CD4-positive, alpha-beta T cell (primary cell): Measurements from ENCODE around the gene MPPED1. TPM values are rescaled to one million over a fixed set of nuclear protein-coding genes. Genes with fewer than 3 reads are reported as not detected.

Experiments
- ATAC-seq: fragments of 200-7000 bp; cut with Tn5 transposase; one replicate; pipeline ENCODE4 v1.10.0; 2022; ENCODE audit warnings: mild to moderate bottlenecking; ENCODE audit not compliant: poor library complexity
- CTCF ChIA-PET: fragments of 350-600 bp; sonication (Branson Sonifier 250); formaldehyde crosslinking; loops from one replicate; lab custom pipeline; 2021; ENCODE audit warnings: antibody characterized with exemption, inconsistent platforms; lab: Charles Lee
- POLR2A ChIA-PET: fragments of 350-600 bp; sonication (Branson Sonifier 250); formaldehyde crosslinking; loops from one replicate; lab custom pipeline; 2021; ENCODE audit warnings: antibody characterized with exemption, inconsistent platforms; lab: Charles Lee
- DNase-seq, 14 experiments: peaks; one replicate each; pipeline ENCODE4 v3.0.0-alpha.2; 2013 to 2020; ENCODE audit warnings: mixed read lengths in 2 of 14
- H3K27ac ChIP-seq, 2 donors: one replicate each; pipeline versions ENCODE4 v1.5.1 to v1.7.0; 2013; ENCODE audit warnings: low read length in 2 of 2, low read depth in 1 of 2, mild to moderate bottlenecking in 1 of 2
- H3K27me3 ChIP-seq, 2 experiments: 1 replicate in 1 of 2; 2 replicates in 1 of 2; pipeline versions ENCODE4 v1.6.1 to v1.7.0; 2013; ENCODE audit warnings: low read length in 2 of 2, control low read depth in 1 of 2, mild to moderate bottlenecking in 1 of 2, moderate library complexity in 1 of 2; ENCODE audit not compliant: insufficient read depth in 2 of 2, control insufficient read depth in 1 of 2
- H3K36me3 ChIP-seq: one replicate; pipeline ENCODE4 v1.6.1; 2013; ENCODE audit warnings: low read length, control low read depth; ENCODE audit not compliant: insufficient read depth
- H3K4me1 ChIP-seq: one replicate; pipeline ENCODE4 v1.6.1; 2013; ENCODE audit warnings: low read length, control low read depth; ENCODE audit not compliant: insufficient read depth
- H3K4me3 ChIP-seq: one replicate; pipeline ENCODE4 v1.5.1; 2013; ENCODE audit warnings: mild to moderate bottlenecking, low read length, moderate library complexity
- H3K9me3 ChIP-seq, 2 experiments: 1 replicate in 1 of 2; 2 replicates in 1 of 2; pipeline versions ENCODE4 v1.6.1 to v1.7.0; 2013; ENCODE audit warnings: low read length in 2 of 2, mild to moderate bottlenecking in 2 of 2, control low read depth in 1 of 2, moderate library complexity in 1 of 2; ENCODE audit not compliant: control insufficient read depth in 1 of 2, insufficient read depth in 1 of 2
- H3K27ac Mint-ChIP-seq: one replicate; pipeline ENCODE4 v1.8.0; 2020; ENCODE audit warnings: mixed read lengths
- H3K27me3 Mint-ChIP-seq: one replicate; pipeline ENCODE4 v1.8.0; 2021; ENCODE audit warnings: mixed read lengths
- H3K36me3 Mint-ChIP-seq: one replicate; pipeline ENCODE4 v1.8.0; 2021; ENCODE audit warnings: low read depth, mixed read lengths
- H3K4me1 Mint-ChIP-seq: one replicate; pipeline ENCODE4 v1.8.0; 2021; ENCODE audit warnings: low read depth, mixed read lengths
- H3K4me3 Mint-ChIP-seq: one replicate; pipeline ENCODE4 v1.8.0; 2020; ENCODE audit warnings: mild to moderate bottlenecking, mixed read lengths
- H3K9me3 Mint-ChIP-seq: one replicate; pipeline ENCODE4 v1.8.0; 2020; ENCODE audit warnings: mixed read lengths
- intact Hi-C, 2 experiments: fragments of 100-400 bp; cut with DNase I in 1 of 2; cut with micrococcal nuclease in 1 of 2; formaldehyde crosslinking; loops; one replicate each; pipeline versions ENCODE4 v1.15.1 to v1.9.0; 2023 to 2025; cut with DNase I, micrococcal nuclease
- total RNA-seq, 174 experiments: library from RNA in 2 of 174; stranded (reverse) in 2 of 174; gene quantifications; one replicate each; pipeline ENCODE4 v1.2.3 and lab custom pipeline; 2021 to 2026
- TF ChIP-seq, protein P1 (sequence below): fragments of 200-600 bp; IDR thresholded peaks from one replicate; pipeline ENCODE4 v1.8.0; 2022; ENCODE audit warnings: antibody characterized with exemption, mild to moderate bottlenecking

Gene MPPED1
- total RNA-seq, 2 experiments from 2014 or later: not detected

DNA sequence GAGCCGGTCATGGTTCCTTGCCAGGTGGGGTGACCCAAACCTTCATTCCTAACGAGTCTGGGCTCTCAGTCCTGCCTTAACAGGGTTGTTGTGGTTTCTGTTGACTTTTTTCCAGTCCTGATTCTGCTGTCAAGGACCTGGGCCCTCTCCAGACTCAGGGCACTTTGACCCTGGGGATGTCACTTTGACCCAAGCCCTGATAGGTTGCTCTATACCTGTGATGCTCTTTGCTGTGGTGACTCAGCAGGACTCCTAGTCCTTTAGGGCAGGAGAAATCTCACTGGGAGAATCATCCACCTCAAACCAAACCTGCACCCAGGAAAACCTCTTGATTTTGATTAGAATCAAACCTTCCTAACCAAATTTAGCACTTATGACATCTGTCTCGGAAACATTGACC, 20.5 kb upstream of the MPPED1 start:
- CTCF ChIA-PET: no interaction called here
- H3K27ac ChIP-seq: no peak overlapping the region
- no peaks in the 10 kb centered on the region for H3K9me3 ChIP-seq
- Mint-ChIP-seq H3K4me1 (no peaks in the 10 kb centered on the region), H3K27me3 (peaks cover 15% of the 10 kb centered on the region), H3K4me3 (no peak overlapping the region), H3K36me3 (no peaks in the 10 kb centered on the region), H3K9me3 (no peaks in the 10 kb centered on the region), H3K27ac (no peak overlapping the region)
- H3K36me3 ChIP-seq: no peaks in the 10 kb centered on the region
- H3K4me3 ChIP-seq: no peak overlapping the region
- ATAC-seq: no peak
- H3K27me3 ChIP-seq: peaks cover 13 to 14% of the 10 kb centered on the region in 2 experiments
- intact Hi-C loops: no loop called here
- H3K4me1 ChIP-seq: peaks cover 9% of the 10 kb centered on the region
- TF ChIP-seq, protein P1, sequence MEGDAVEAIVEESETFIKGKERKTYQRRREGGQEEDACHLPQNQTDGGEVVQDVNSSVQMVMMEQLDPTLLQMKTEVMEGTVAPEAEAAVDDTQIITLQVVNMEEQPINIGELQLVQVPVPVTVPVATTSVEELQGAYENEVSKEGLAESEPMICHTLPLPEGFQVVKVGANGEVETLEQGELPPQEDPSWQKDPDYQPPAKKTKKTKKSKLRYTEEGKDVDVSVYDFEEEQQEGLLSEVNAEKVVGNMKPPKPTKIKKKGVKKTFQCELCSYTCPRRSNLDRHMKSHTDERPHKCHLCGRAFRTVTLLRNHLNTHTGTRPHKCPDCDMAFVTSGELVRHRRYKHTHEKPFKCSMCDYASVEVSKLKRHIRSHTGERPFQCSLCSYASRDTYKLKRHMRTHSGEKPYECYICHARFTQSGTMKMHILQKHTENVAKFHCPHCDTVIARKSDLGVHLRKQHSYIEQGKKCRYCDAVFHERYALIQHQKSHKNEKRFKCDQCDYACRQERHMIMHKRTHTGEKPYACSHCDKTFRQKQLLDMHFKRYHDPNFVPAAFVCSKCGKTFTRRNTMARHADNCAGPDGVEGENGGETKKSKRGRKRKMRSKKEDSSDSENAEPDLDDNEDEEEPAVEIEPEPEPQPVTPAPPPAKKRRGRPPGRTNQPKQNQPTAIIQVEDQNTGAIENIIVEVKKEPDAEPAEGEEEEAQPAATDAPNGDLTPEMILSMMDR: no peak
- no peak for DNase-seq
- POLR2A ChIA-PET: no interaction called here

GRCh38 chr22:43392385-43392989, 19.3 kb upstream of the MPPED1 start:
- Mint-ChIP-seq H3K4me1 (no peaks in the 10 kb centered on the region), H3K4me3 (no peak overlapping the region), H3K9me3 (no peaks in the 10 kb centered on the region), H3K27me3 (peaks cover 8% of the 10 kb centered on the region), H3K36me3 (no peaks in the 10 kb centered on the region), H3K27ac (no peak overlapping the region)
- H3K36me3 ChIP-seq: no peaks in the 10 kb centered on the region
- ChIA-PET POLR2A (no interaction called here), CTCF (no interaction called here)
- TF ChIP-seq, protein P1: no peak
- DNase-seq: no peak
- H3K4me3 ChIP-seq: no peak overlapping the region
- peaks cover 4 to 7% of the 10 kb centered on the region in 2 experiments for H3K27me3 ChIP-seq
- H3K27ac ChIP-seq: no peak overlapping the region
- H3K9me3 ChIP-seq: no peaks in the 10 kb centered on the region
- peaks cover 9% of the 10 kb centered on the region for H3K4me1 ChIP-seq
- no peak for ATAC-seq
- intact Hi-C loops: no loop called here

- Mint-ChIP-seq H3K4me3 (no peak overlapping the region), H3K27ac (no peak overlapping the region), H3K27me3 (peaks cover 2% of the 10 kb centered on the region), H3K4me1 (no peaks in the 10 kb centered on the region), H3K36me3 (no peaks in the 10 kb centered on the region), H3K9me3 (no peaks in the 10 kb centered on the region)
- Histone ChIP-seq H3K9me3 (no peaks in the 10 kb centered on the region), H3K4me1 (peaks cover 3% of the 10 kb centered on the region), H3K27ac (no peak overlapping the region), H3K36me3 (no peaks in the 10 kb centered on the region), H3K27me3 (no peaks in the 10 kb centered on the region), H3K4me3 (no peak overlapping the region)
- intact Hi-C loops: no loop called here
- TF ChIP-seq, protein P1: no peak
- ATAC-seq (no peak), DNase-seq (no peak)
- ChIA-PET CTCF (no interaction called here), POLR2A (no interaction called here)
Measured at GRCh38 chr22:43393132-43393843, 18.5 kb upstream of the MPPED1 start.
